ENCODE measurements around the gene CTIF.

Gene CTIF

DNA sequence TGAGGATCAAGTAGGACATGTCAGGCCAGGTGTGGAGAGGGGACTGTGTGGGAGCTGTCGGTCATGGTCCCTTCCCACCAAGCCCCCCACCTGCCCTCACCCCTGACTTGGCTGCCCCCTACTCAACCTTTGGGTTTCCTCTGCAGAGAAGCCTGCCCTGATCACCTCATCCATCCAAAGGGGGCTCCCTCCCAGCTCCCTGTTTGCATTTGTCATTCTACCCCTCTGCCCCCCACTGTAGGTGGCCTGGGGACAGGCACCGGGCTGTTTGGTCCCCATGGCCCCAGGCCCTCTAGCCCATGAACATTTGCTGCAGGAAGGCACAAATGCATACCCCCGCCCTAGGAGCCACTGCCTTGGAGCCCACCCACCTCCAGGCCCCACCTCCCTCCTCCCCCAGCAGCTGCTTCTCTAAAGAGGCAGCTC is 296.9 kb downstream of the CTIF start:
- no peaks in the 10 kb centered on the region for H3K36me3 Mint-ChIP-seq
- H3K4me3 Mint-ChIP-seq: no peak overlapping the region
- H3K27me3 Mint-ChIP-seq: no peaks in the 10 kb centered on the region
- peaks cover 89% of the 10 kb centered on the region for H3K4me1 Mint-ChIP-seq
- no peaks in the 10 kb centered on the region for H3K9me3 Mint-ChIP-seq
- no peak overlapping the region for H3K27ac Mint-ChIP-seq

DNA sequence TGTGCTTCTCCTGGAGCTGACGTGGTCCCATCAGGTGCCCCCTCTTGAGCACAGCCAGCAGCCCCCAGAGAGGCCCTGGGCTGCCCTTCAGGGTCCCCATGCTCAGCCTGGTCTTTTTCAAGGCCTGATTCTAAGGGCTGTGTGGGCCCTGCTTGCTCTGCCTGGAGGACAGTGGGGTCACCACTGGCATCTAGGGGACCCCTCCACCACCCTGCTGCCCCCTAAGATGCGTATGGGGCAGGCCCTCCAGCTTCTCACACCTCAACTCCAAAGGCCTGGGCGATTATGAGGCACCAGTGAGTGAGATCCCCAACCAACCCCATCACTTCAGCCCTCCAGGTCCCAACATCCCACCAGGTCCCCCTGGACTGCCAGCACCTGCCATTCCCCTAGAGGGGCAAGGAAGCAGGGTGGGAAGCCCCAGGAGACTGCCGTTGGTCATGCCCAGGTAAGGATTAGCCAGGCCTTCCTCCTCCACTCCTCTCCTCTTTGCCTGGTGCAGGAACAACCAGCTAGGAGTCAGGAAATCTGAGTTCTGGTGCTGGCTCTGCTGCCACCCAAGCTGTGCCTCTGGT is 297.5 kb downstream of the CTIF start:
- Mint-ChIP-seq H3K27ac (no peak overlapping the region), H3K27me3 (no peaks in the 10 kb centered on the region), H3K4me1 (peaks cover 87% of the 10 kb centered on the region), H3K4me3 (no peak overlapping the region), H3K9me3 (no peaks in the 10 kb centered on the region), H3K36me3 (no peaks in the 10 kb centered on the region)

DNA sequence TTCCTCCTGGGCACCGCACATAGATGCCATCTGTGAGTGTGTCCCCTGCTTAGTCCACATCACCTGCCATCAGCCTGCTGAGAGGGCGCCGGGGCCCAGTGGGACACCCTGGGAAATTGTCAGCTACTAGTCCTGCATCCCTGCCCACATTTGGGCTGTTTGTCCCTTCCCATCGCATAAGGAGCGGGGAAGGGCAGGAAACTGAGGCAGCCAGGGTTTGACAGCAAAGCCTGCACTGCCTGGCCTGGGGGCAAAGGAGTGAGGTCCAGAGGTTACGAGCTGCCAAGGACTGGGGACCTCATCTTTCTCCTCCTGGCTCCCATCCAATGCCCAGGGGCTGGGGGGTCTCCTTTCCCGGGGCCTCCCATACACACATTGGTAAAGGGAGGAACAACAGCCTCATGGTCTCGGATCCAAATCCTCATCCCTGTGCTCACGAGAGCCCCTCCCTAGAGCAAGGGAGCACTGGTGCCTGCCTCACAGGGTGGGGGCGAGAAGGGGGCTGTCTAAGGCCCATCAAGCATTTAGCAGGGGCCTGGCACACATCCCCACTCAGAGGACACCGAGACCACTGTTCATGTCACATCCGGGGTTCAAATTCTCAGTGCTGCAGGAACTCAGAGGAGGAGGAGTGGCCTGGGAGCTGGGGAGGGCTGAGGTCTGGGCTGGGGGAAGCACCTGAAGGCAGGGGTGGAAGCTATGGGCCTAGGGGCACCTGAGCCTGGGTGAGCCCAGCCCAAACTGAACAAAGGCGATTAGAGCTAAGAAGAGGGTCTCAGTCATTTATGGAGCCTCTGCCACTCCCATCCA is 298.2 kb downstream of the CTIF start:
- no peaks in the 10 kb centered on the region for H3K36me3 Mint-ChIP-seq
- no peaks in the 10 kb centered on the region for H3K9me3 Mint-ChIP-seq
- no peak overlapping the region for H3K27ac Mint-ChIP-seq
- peaks cover 91% of the 10 kb centered on the region for H3K4me1 Mint-ChIP-seq
- no peak overlapping the region for H3K4me3 Mint-ChIP-seq
- H3K27me3 Mint-ChIP-seq: no peaks in the 10 kb centered on the region

DNA sequence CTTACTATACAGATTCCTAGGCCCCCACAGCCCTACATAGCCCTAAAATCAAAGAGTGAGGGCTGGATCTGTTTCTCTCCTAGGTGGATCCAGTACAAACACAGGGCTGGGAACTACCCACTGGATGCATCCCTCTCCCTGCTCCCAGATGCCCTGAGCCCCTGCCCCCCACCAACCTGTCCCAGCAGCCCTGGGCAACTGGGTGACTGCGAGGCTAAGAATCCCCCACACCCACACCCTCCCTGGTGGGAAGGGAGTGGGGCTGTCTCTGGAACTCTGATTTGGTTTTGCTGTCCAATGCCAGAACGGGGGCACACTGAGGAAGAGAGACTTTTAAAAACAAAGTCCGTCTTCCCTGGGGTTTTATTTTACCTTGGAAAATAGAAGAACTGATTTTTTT is 298.8 kb downstream of the CTIF start:
- Mint-ChIP-seq H3K4me3 (no peak overlapping the region), H3K27ac (no peak overlapping the region), H3K36me3 (no peaks in the 10 kb centered on the region), H3K9me3 (no peaks in the 10 kb centered on the region), H3K27me3 (no peaks in the 10 kb centered on the region), H3K4me1 (peaks cover 91% of the 10 kb centered on the region)

DNA sequence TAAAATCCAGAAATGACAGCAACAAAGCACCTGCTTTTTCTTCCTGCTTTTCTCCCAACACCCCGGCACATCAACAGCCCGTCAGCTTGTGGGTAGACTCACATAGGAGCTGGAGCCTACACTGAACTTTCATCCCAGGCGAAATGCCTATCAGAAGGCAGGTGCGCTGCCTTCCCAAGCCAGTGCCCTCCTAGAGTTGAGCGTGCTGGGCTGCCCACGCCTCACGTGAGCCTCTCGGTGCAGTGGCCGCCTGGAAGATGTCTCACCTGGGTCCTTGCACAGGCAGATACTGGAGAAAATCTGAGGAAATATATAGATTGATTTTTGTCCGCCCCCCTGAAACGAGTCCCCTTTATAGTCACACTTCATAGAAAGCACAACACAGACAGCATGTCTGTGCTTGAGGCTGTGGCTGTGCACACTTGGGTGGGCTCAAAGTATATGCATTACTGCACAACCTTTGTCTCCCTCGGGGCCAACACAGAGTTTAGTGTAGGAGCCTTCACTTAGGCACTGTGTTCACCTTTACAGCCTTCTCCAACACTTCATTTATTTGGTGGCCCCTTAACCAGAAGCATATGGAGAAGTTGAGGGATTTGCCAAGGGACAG is 299.4 kb downstream of the CTIF start:
- H3K27me3 Mint-ChIP-seq: no peaks in the 10 kb centered on the region

DNA sequence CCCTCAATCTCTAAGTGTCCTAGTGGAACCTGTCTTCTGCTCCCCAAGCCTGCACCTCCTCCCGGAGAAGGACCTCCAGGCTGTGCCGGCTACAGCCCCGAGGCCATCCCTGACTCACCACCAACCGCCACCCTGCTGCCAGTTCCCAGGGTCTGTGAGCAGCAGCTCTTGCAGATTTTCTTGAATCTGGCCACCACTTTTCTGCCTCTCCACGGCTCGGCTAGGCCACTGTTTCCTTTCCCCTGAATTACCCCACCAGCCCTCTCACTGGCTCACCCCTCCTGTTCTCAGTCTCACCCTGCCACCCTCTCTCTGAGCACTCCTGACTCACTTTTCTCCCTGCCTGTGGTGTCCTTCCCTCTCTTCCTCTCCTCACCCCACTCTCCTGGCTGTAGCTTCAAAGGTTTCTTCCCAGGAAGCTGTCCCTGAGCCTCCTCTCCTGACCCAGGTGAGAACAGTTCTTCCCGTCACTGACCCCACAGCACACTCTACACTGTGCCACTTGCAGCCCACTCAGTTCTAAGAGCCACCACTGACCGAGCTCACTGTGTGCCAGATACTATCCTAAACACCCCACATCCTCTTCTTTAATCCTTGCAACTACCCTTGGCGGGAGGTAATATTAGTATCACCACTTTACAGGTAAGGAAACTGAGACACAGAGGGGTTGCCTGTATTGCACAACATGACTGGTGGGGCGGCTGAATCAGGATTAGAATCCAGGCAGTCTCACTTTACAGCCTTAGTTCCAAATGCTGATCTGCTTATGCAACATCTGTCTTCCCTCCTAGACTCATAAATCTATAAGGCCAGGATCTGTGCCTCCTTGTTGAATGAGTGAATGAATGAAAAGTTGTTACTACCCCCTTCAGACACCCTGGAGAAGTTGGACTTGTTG is 300.3 kb downstream of the CTIF start:
- Mint-ChIP-seq H3K4me3 (peak overlapping the region; percentile 30), H3K36me3 (no peaks in the 10 kb centered on the region), H3K27ac (peak overlapping the region; percentile 56), H3K27me3 (no peaks in the 10 kb centered on the region), H3K9me3 (no peaks in the 10 kb centered on the region), H3K4me1 (peaks cover 89% of the 10 kb centered on the region)

More for the DNA sequence above, 299.4 kb downstream of the CTIF start:
- no peak overlapping the region for H3K4me3 Mint-ChIP-seq
- peaks cover 89% of the 10 kb centered on the region for H3K4me1 Mint-ChIP-seq
- no peak overlapping the region for H3K27ac Mint-ChIP-seq
- H3K36me3 Mint-ChIP-seq: no peaks in the 10 kb centered on the region
- H3K9me3 Mint-ChIP-seq: no peaks in the 10 kb centered on the region

DNA sequence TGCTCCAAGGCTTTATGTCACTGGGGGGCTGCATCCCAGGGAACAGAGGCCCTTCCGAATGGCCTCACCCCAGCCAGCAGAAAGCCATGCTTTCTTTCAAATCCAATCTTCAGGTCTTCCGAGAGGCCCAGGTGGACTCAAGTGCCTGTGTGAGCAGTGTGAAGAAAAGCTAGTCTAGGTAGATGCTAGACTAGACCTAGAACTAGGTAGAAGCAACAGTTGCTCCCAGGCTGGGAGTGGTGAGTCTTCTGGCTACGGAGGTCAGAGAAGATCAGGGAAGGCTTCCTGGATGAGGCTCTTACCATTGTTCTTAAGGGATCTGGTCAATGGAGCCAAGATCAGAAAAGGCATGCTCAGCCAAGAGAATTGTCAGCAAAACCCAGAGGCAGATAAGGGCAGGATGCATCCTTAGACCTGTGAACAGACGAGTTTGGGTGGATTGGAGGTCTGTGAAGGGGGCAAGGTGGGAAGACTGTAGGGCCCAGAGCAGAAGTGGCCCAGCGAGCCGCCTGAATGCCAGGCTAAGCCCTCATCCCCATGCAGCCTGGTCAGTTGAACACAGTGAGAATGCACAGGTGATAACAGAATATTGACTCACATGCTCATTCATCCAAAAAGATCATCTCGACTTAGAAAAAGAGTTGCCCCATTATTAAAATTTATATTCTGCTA is 301.1 kb downstream of the CTIF start:
- H3K27ac Mint-ChIP-seq: peak overlapping the region; percentile 38
- H3K9me3 Mint-ChIP-seq: no peaks in the 10 kb centered on the region
- peaks cover 88% of the 10 kb centered on the region for H3K4me1 Mint-ChIP-seq
- H3K27me3 Mint-ChIP-seq: no peaks in the 10 kb centered on the region
- no peak overlapping the region for H3K4me3 Mint-ChIP-seq
- no peaks in the 10 kb centered on the region for H3K36me3 Mint-ChIP-seq

DNA sequence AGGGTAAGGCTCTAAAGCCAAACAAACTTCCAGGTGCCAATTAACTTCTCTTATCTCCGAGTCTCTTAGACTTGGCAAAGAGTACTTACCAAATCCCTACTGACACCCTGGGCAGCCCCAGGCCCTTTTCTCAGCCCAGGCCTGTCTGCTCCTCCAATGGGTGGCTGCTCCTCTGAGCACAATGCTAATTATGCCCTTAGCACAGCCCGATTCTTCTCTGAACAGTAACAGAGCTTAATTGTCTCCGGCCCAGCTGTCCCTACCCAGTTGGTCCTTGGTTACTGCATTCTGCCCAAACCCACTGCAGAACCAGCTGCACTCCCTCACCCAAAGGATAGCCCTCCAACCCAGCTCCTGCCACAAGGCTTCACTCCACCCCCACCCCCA is 301.7 kb downstream of the CTIF start:
- peaks cover 87% of the 10 kb centered on the region for H3K4me1 Mint-ChIP-seq
- no peak overlapping the region for H3K27ac Mint-ChIP-seq
- no peaks in the 10 kb centered on the region for H3K27me3 Mint-ChIP-seq
- H3K4me3 Mint-ChIP-seq: no peak overlapping the region
- H3K9me3 Mint-ChIP-seq: peaks cover 2% of the 10 kb centered on the region
- H3K36me3 Mint-ChIP-seq: no peaks in the 10 kb centered on the region

DNA sequence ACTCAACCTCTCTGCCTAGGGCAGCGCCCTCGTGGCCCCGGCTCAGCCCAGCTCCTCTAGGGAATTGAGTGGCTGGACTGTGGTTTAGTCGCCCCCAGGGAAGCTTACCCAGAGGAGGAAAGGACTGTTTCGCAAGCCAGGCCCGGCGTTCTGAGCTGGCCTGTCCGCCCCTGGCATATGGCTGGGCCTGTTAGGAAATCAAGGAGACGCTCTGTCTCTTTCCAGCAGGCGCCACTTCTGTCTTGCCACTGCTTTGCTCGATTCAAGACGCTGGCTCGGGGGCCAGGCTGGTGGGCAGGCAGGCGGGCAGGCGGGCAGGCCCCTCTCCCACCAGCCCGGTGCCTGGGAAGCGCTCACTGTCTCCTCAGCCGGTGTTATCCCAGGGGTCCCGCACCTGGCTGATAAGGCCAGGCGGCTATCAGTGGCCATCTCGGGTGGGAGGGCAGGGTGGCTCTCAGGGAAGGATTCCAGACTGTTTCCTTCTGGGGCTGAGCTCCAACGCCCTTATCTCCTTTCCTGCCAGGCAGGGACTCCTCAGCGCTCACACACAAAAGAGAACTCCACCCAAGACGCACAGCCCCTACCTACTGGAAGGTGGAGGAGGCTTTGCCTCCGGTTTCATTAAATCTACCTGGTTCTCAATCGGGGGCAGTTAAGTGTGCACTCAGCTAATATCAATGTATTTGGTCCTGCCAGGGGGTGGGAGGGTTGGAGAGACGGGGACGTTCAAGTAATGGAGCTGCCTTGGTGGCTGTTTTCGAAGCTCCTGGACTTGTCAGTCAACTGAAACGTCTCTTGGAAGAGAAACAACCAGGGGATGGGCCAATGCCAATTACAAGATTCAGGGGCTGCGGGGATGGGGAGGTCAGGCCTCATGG is 302.8 kb downstream of the CTIF start:
- peak overlapping the region; percentile 52 for H3K27ac Mint-ChIP-seq
- H3K4me1 Mint-ChIP-seq: peaks cover 90% of the 10 kb centered on the region
- no peaks in the 10 kb centered on the region for H3K27me3 Mint-ChIP-seq
- peaks cover 11% of the 10 kb centered on the region for H3K9me3 Mint-ChIP-seq
- H3K4me3 Mint-ChIP-seq: peak overlapping the region; percentile 75
- H3K36me3 Mint-ChIP-seq: no peaks in the 10 kb centered on the region

DNA sequence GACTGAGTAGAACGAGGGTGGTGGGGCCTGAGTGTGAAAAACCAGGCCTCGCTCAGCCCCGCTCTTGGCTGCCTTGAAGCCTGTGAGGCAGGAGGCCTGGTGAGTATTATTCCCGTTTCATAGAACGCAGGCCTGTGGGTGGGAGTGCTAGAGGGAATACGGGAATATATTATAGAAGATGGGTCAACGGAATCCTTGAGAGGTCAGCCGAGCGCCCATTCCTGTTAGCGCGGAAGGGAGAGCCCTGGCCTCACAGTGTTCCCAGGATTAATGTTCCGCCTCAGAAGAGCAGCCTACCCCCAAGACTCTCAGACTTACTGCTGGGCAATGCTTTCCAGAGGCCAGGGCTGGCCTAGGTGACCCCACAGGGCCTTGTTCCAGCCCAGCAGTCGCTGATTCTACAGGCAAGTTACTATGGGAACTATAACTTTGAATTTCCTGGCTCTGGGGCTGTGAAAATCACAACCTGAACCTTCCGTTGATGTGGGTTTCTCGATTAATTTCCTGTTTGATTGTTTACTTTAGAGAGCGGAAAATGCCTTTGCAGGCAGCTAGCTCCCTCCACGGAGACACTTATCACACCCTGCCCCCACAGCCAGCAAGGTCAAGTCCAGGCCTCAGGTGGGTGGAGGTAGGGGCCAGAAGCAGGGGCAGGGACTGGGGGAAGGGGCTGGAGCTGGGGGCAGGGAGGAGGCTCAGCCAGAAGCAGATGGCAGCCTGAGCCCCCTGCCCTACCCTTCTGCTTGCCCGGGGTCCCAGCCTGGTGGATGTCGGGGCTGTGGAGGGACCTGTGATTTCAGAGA is 303.6 kb downstream of the CTIF start:
- Mint-ChIP-seq H3K4me3 (peak overlapping the region; percentile 75), H3K27me3 (no peaks in the 10 kb centered on the region), H3K27ac (peak overlapping the region; percentile 76), H3K36me3 (no peaks in the 10 kb centered on the region), H3K4me1 (peaks cover 86% of the 10 kb centered on the region), H3K9me3 (peaks cover 11% of the 10 kb centered on the region)

DNA sequence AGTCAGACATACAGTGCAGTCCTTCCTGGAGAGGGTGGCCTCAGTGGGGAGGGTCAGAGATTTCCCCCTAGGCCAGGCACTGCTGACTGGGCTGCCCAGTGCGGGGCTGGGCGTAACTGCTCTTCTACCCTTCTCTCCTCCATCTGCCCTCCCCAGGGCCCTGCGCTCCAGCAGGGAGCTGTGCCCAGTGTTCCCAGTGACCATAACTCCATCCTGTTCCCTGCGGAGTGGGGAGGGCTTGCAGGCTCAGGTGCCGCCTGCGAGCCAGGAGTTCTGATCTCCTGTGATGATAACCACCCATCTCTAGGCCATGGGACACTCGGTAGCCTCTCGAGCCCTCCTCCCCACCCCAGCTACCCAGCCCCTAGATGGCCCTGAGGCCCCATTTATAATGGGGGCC is 304.3 kb downstream of the CTIF start:
- Mint-ChIP-seq H3K4me3 (no peak overlapping the region), H3K27ac (no peak overlapping the region), H3K27me3 (no peaks in the 10 kb centered on the region)

DNA sequence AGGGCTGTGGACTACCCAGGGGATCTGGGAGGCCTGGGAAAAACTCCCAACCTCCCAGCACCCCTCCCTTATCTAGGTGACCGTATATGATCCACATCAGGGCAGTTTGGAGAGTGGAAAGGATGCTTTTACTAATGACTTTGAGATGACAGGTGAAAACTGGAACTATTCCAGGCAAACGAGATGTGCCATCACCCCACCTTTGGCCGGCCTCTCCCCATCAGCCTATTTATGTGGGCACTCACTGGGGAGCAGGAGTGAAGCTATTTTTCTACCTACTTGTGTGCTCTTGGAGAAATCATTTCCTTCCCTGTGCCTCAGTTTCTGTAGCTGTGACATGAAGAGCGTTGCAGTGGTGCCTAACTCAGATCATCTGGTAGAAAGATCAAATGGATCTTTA is 304.8 kb downstream of the CTIF start:
- Mint-ChIP-seq H3K4me3 (no peak overlapping the region), H3K27me3 (no peaks in the 10 kb centered on the region), H3K27ac (peak overlapping the region; percentile 44), H3K9me3 (peaks cover 11% of the 10 kb centered on the region), H3K36me3 (no peaks in the 10 kb centered on the region), H3K4me1 (peaks cover 82% of the 10 kb centered on the region)

More for the DNA sequence above, 304.3 kb downstream of the CTIF start:
- Mint-ChIP-seq H3K9me3 (peaks cover 11% of the 10 kb centered on the region), H3K36me3 (no peaks in the 10 kb centered on the region), H3K4me1 (peaks cover 86% of the 10 kb centered on the region)

DNA sequence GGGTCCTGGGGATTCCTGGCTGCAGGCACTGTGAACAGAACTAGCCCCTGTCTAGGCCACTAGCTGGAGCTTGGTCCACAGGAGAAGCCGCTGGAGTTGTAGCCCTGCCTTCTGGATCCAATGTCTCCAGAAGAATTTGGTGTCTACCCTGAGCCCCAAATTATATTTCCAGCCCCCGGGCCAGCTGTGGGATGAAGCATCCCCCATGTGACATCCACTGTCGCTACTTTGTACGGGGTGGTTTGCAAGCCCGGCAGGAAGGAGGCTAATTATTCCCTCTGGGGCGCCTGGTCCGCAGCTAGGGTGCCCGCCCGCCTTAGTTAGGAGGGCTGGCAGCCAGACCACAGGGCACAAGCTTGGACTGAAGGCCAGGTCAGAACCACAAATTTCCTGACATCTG is 305.4 kb downstream of the CTIF start:
- Mint-ChIP-seq H3K4me3 (no peak overlapping the region), H3K36me3 (no peaks in the 10 kb centered on the region), H3K9me3 (peaks cover 11% of the 10 kb centered on the region), H3K4me1 (peaks cover 75% of the 10 kb centered on the region), H3K27me3 (no peaks in the 10 kb centered on the region), H3K27ac (no peak overlapping the region)

DNA sequence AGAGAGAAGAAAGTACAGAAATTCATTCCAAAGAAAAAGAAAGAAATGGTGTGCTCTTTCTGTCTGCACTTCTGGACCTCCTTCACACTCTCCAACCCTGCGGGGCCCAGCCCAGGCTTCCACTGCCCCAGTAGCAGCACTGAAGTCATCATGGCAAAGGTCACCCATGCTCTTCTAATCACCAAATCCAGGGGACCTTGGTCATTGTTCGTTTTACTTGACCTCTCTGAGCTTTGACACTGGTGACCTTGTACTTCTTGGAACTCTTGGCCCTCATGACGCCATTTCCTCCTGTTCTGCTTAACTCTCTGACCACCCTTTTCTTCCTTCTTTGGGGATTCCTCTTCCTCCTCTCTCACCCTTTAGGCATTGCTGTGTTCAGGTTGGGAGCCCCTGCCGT is 306.3 kb downstream of the CTIF start:
- H3K27ac Mint-ChIP-seq: peak overlapping the region; percentile 47

More for the DNA sequence above, 306.3 kb downstream of the CTIF start:
- Mint-ChIP-seq H3K4me3 (no peak overlapping the region), H3K27me3 (no peaks in the 10 kb centered on the region), H3K36me3 (no peaks in the 10 kb centered on the region), H3K9me3 (peaks cover 11% of the 10 kb centered on the region), H3K4me1 (peaks cover 66% of the 10 kb centered on the region)

Data from activated naive CD4-positive, alpha-beta T cell treated with anti-CD3 and anti-CD28 coated beads, Interleukin-2, amount 50 U/mL, for 24 hours (primary cell).